H9 (cell line): ENCODE data around the gene FUZ. TPM values are rescaled to one million over a fixed set of nuclear protein-coding genes. Genes with fewer than 3 reads are reported as not detected.

Experiments
- DNase-seq: peaks from one replicate; pipeline ENCODE4 v3.0.0-alpha.2; 2017
- H2AFZ ChIP-seq: one replicate; pipeline ENCODE4 v1.6.1; 2013; ENCODE audit warnings: mild to moderate bottlenecking, low read length, control low read depth, moderate library complexity
- H2AK5ac ChIP-seq: 2 replicates; pipeline ENCODE4 v1.6.1; 2013; ENCODE audit warnings: low read length, control low read depth, mixed read lengths; ENCODE audit not compliant: insufficient read length
- H2BK120ac ChIP-seq: one replicate; pipeline ENCODE4 v1.6.1; 2013; ENCODE audit warnings: low read depth, mild to moderate bottlenecking, low read length, control low read depth, inconsistent platforms; ENCODE audit not compliant: poor library complexity, severe bottlenecking
- H2BK12ac ChIP-seq: 2 replicates; pipeline ENCODE4 v1.6.1; 2013; ENCODE audit warnings: low read length, control low read depth, mixed read lengths, low read depth; ENCODE audit not compliant: insufficient read length
- H2BK15ac ChIP-seq: 2 replicates; pipeline ENCODE4 v1.6.1; 2013; ENCODE audit warnings: low read depth, low read length, control low read depth
- H2BK20ac ChIP-seq: one replicate; pipeline ENCODE4 v1.6.1; 2013; ENCODE audit warnings: low read depth, mild to moderate bottlenecking, low read length, control low read depth, inconsistent platforms; ENCODE audit not compliant: poor library complexity, severe bottlenecking
- H2BK5ac ChIP-seq: 2 replicates; pipeline ENCODE4 v1.6.1; 2013; ENCODE audit warnings: low read length, control low read depth, mixed read lengths; ENCODE audit not compliant: insufficient read length
- H3K14ac ChIP-seq: 2 replicates; pipeline ENCODE4 v1.6.1; 2013; ENCODE audit warnings: low read length, control low read depth; ENCODE audit not compliant: insufficient read depth
- H3K18ac ChIP-seq: 2 replicates; pipeline ENCODE4 v1.6.1; 2013; ENCODE audit warnings: low read depth, mild to moderate bottlenecking, mixed read lengths, low read length, control low read depth; ENCODE audit not compliant: insufficient read length
- H3K23ac ChIP-seq: 2 replicates; pipeline ENCODE4 v1.6.1; 2013; ENCODE audit warnings: low read length, control low read depth, mixed read lengths, low read depth; ENCODE audit not compliant: insufficient read length
- H3K23me2 ChIP-seq: 2 replicates; pipeline ENCODE4 v1.6.1; 2013; ENCODE audit warnings: low read depth, mild to moderate bottlenecking, mixed read lengths, low read length, control low read depth; ENCODE audit not compliant: insufficient read length, poor library complexity, severe bottlenecking
- H3K27ac ChIP-seq: 2 replicates; pipeline ENCODE4 v1.5.1; 2013; ENCODE audit warnings: low read length, control low read depth, mixed read lengths, low read depth; ENCODE audit not compliant: insufficient read length
- H3K27me3 ChIP-seq: 2 replicates; pipeline ENCODE4 v1.6.1; 2013; ENCODE audit warnings: low read length, control low read depth, inconsistent platforms; ENCODE audit not compliant: insufficient read depth
- H3K4ac ChIP-seq: 2 replicates; pipeline ENCODE4 v1.6.1; 2013; ENCODE audit warnings: low read depth, mild to moderate bottlenecking, control low read depth, inconsistent platforms, low read length, moderate library complexity
- H3K4me1 ChIP-seq: 2 replicates; pipeline ENCODE4 v1.6.1; 2013; ENCODE audit warnings: low read length, control low read depth, inconsistent platforms; ENCODE audit not compliant: insufficient read depth
- H3K4me2 ChIP-seq: 2 replicates; pipeline ENCODE4 v1.6.1; 2013; ENCODE audit warnings: low read length, control low read depth, mixed read lengths; ENCODE audit not compliant: insufficient read length, insufficient read depth
- H3K56ac ChIP-seq: 2 replicates; pipeline ENCODE4 v1.6.1; 2013; ENCODE audit warnings: low read depth, mild to moderate bottlenecking, mixed read lengths, low read length, control low read depth; ENCODE audit not compliant: insufficient read length
- H3K79me1 ChIP-seq: 2 replicates; pipeline ENCODE4 v1.6.1; 2013; ENCODE audit warnings: low read depth, mild to moderate bottlenecking, moderate library complexity, low read length, control low read depth, inconsistent platforms; ENCODE audit not compliant: insufficient read depth, poor library complexity, severe bottlenecking
- H3K79me2 ChIP-seq: 2 replicates; pipeline ENCODE4 v1.6.1; 2013; ENCODE audit warnings: low read length, control low read depth, inconsistent platforms; ENCODE audit not compliant: insufficient read depth
- H3K9ac ChIP-seq: 2 replicates; pipeline ENCODE4 v1.6.1; 2013; ENCODE audit warnings: low read length, control low read depth, mixed read lengths; ENCODE audit not compliant: insufficient read length; ENCODE audit errors: extremely low read depth
- H3K9me3 ChIP-seq: one replicate; pipeline ENCODE4 v1.6.1; 2013; ENCODE audit warnings: low read depth, low read length, inconsistent platforms; ENCODE audit not compliant: control insufficient read depth
- H3T11ph ChIP-seq: one replicate; pipeline ENCODE4 v1.6.1; 2013; ENCODE audit warnings: mild to moderate bottlenecking, low read length, control low read depth, inconsistent platforms
- H4K20me1 ChIP-seq: one replicate; pipeline ENCODE4 v1.6.1; 2013; ENCODE audit not compliant: control insufficient read depth, insufficient read length, insufficient read depth
- H4K5ac ChIP-seq: 2 replicates; pipeline ENCODE4 v1.6.1; 2013; ENCODE audit warnings: low read depth, mild to moderate bottlenecking, mixed read lengths, low read length, control low read depth; ENCODE audit not compliant: insufficient read length
- H4K8ac ChIP-seq: replicated peaks from 2 replicates; pipeline ENCODE4 v1.6.1; 2013; ENCODE audit warnings: low read length, control low read depth, mixed read lengths, low read depth; ENCODE audit not compliant: insufficient read length
- H4K91ac ChIP-seq: 2 replicates; pipeline ENCODE4 v1.6.1; 2013; ENCODE audit warnings: low read depth, mild to moderate bottlenecking, moderate library complexity, mixed read lengths, low read length, control low read depth; ENCODE audit not compliant: insufficient read length
- H3K27ac Mint-ChIP-seq, 3 experiments: 2 replicates in 2 of 3; 3 replicates in 1 of 3; pipeline ENCODE4 v1.8.0; 2020 to 2021; ENCODE audit warnings: mixed read lengths in 3 of 3, mild to moderate bottlenecking in 1 of 3, moderate library complexity in 1 of 3
- H3K27me3 Mint-ChIP-seq: 2 replicates; pipeline ENCODE4 v1.8.0; 2021; ENCODE audit warnings: low read depth, mild to moderate bottlenecking, moderate library complexity, mixed read lengths
- H3K36me3 Mint-ChIP-seq, 3 experiments: 2 replicates in 2 of 3; 3 replicates in 1 of 3; pipeline ENCODE4 v1.8.0; 2020 to 2021; ENCODE audit warnings: low read depth in 3 of 3, mixed read lengths in 3 of 3; ENCODE audit not compliant: insufficient read depth in 1 of 3
- H3K4me1 Mint-ChIP-seq, 2 experiments: 2 replicates each; pipeline ENCODE4 v1.8.0; 2020; ENCODE audit warnings: mixed read lengths in 2 of 2
- H3K4me3 Mint-ChIP-seq, 2 experiments: 2 replicates in 1 of 2; 3 replicates in 1 of 2; pipeline ENCODE4 v1.8.0; 2020 to 2021; ENCODE audit warnings: mild to moderate bottlenecking in 2 of 2, mixed read lengths in 2 of 2, moderate library complexity in 1 of 2
- H3K9me3 Mint-ChIP-seq, 2 experiments: 2 replicates in 1 of 2; 3 replicates in 1 of 2; pipeline ENCODE4 v1.8.0; 2020; ENCODE audit warnings: mild to moderate bottlenecking in 2 of 2, mixed read lengths in 2 of 2, moderate library complexity in 1 of 2
- CTCF ChIP-seq: fragments of 200-600 bp; sonication (generic); conservative IDR thresholded peaks from 3 replicates; pipeline ENCODE4 v1.8.0; 2021; ENCODE audit warnings: antibody characterized with exemption, mild to moderate bottlenecking
- WGBS: extraction: QIAGEN DNeasy Blood & Tissue Kit; methylation state at CpG from one replicate; pipeline ENCODE4 v1.1.7; 2013; ENCODE audit warnings: missing lambda C conversion rate, low lambda C conversion rate, mixed read lengths; ENCODE audit not compliant: insufficient read length; ENCODE audit errors: extremely low coverage; 5-methylcytosine and 5-hydroxymethylcytosine counted together
- total RNA-seq: library from RNA; stranded (reverse); gene quantifications from 2 replicates; pipeline ENCODE4 v1.2.1, GENCODE V29; 2021

FUZ gene
- total RNA-seq, 1 experiment from 2014 or later = 25.1 TPM

GRCh38 chr19:49771674-49772139 lies 41.4 kb downstream of the FUZ start:
- no peak overlapping the region for H4K91ac ChIP-seq
- peaks cover 13% of the 10 kb centered on the region for H3K79me1 ChIP-seq
- H3K36me3 Mint-ChIP-seq = peaks cover 2 to 15% (median 13%) of the 10 kb centered on the region in 3 experiments
- H2BK5ac ChIP-seq = no peak overlapping the region
- H3K4me2 ChIP-seq = no peak overlapping the region
- H3K23ac ChIP-seq = no peak overlapping the region
- H3K14ac ChIP-seq = no peak overlapping the region
- H3K27me3 Mint-ChIP-seq = no peaks in the 10 kb centered on the region
- H3K23me2 ChIP-seq = peaks cover 7% of the 10 kb centered on the region
- no peak overlapping the region for H2AK5ac ChIP-seq
- no peaks in the 10 kb centered on the region for H4K20me1 ChIP-seq
- H2BK15ac ChIP-seq = no peak overlapping the region
- H3T11ph ChIP-seq = no peak overlapping the region
- H2AFZ ChIP-seq = no peak overlapping the region
- H3K18ac ChIP-seq = no peak overlapping the region
- H3K4me1 Mint-ChIP-seq = peaks cover 17 to 19% of the 10 kb centered on the region in 2 experiments
- no peak overlapping the region for H3K27ac ChIP-seq
- no peak overlapping the region for H2BK120ac ChIP-seq
- no peak overlapping the region for H3K4ac ChIP-seq
- H3K56ac ChIP-seq = no peak overlapping the region
- H4K8ac ChIP-seq = no peak overlapping the region
- no peaks in the 10 kb centered on the region for H3K27me3 ChIP-seq
- no peak overlapping the region for H4K5ac ChIP-seq
- H3K4me1 ChIP-seq = no peaks in the 10 kb centered on the region
- peaks cover 8% of the 10 kb centered on the region; the same call in 1 of the 2 replicates for H3K79me2 ChIP-seq
- no peak for TF ChIP-seq CTCF
- H3K27ac Mint-ChIP-seq = peak overlapping the region in 2 of 3 experiments; percentile 27 to 38; a peak in 3 of 7 replicates
- no peak for DNase-seq
- no CpG with 5 or more reads among the region's 13 CpGs for WGBS
- no peaks in the 10 kb centered on the region for H3K9me3 Mint-ChIP-seq
- H3K9ac ChIP-seq = no peak overlapping the region
- H3K9me3 ChIP-seq = no peaks in the 10 kb centered on the region
- no peak overlapping the region for H2BK20ac ChIP-seq
- H2BK12ac ChIP-seq = no peak overlapping the region
- peak overlapping the region in 1 of 2 experiments; percentile 2; a peak in 2 of 5 replicates for H3K4me3 Mint-ChIP-seq
